ENCODE results near the gene UBA3.
A peak's percentile ranks its signal among the peaks of the same experiment; 100 is the strongest.

Gene UBA3
- total RNA-seq: 50.0 to 75.3 reads per million in 2 donors

DNA sequence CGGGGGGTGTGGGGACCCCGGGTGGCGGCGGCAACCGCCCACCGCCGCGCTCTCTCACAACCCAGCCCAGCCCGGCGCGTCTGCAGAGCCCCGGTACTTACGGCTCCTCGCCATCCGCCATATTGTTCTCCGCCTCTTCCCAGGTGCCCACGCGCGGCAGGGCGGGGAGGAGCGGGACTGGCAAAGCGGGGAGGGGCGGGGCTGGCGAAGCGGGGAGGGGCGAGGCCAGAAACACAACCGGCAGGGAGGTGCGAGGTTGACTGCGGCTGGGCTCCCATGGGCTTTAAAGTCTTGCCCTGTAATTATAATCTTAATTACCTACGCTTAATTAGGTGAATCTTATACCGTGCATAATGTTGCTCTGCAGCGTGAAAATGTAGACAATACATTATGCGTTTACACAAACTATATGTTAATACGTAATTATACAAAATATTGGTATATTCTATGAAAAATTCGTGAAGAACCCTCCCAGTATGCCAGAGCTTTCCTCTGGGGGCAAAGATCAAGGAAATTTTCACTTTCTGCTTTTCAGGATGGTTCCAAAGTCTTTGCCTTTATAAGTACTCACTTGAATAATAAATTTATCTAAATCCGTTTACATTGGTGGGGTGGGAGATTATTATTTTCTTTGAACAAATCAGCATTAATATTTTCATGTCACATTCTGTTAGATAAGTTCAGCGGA lies at the start of gene UBA3:
TSS of gene UBA3 (minus strand) at position 133 of the 688 bp plus-strand sequence. CDS start at position 121, 12 bp downstream.
- DNase-seq: peak; percentile 92

DNA sequence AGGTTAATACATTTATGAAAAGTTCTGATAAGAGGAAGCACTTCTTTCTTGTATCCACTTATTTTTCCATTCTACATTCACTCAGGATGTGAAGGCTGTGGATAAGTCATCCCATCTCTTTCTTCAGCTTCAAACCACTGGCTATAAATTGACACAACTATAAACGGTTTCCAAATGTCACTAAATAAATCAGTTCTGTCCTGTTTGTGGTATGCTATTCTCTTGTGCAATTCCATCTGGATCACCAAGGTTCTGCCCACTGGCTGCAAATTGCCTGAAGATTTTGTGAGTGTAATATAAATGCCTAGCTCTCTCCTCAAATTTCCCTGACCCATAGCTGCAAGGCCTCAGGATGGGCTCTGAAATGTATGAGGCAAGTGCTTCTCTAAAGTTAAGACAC lies 49.4 kb upstream of the UBA3 start:
- no peak for DNase-seq

DNA sequence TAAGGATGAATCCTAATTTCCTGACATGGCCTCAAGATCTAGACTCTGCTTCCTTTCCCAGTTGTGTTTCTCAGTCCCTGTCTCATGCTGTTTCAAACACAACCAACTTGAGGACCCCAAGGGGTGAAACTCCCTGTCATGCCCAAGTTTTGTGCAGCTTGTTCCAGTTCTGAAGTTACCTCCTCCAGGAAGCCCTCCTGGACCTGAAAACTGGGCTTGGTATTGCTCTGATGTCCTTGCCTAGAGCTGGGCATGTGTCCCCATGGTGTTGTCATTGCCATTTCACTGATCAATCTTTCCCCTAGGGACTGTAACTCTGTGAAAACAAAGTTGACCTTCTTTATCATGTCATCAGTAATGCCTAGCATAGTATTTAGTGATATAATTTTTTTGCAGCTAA lies 48.3 kb upstream of the UBA3 start:
- DNase-seq: no peak

DNA sequence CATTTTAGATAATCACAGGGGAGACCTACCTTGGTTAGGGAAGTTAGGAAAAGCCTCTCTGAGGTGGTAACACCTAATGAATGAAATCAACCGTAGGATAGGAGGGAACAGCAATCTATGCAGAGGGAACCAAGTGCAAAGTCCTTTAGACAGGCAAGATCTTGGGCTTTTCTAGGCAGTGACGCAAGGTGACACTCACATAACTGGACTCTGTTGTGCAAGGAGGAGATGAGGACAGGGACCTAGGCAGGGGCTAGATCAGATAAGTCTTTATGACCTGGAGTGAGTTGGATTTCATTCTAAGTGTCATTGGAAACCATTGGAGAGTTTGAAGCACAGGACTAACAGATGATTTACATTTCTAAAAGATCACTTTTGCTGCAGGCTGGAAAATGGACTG lies 46.8 kb upstream of the UBA3 start:
- DNase-seq: no peak

DNA sequence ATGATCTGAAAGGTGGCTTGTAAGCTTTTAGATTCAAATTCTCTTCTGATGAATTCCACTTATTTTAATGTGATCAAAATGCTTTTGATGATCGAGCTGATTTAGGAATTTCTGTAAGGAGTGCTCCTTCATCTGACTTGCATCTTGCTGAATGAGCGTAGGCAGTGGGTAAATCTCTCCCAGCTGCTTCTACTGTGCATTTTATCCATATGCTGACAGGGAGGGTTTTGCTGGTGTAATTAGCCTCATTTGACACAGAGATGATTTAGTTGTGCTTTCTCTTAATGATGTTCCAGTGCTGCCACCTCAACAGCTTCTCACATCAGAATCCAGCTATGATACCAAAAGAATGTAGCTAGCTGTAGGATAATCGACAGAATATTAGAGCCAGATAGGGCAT lies 46.1 kb upstream of the UBA3 start:
- no peak for DNase-seq

DNA sequence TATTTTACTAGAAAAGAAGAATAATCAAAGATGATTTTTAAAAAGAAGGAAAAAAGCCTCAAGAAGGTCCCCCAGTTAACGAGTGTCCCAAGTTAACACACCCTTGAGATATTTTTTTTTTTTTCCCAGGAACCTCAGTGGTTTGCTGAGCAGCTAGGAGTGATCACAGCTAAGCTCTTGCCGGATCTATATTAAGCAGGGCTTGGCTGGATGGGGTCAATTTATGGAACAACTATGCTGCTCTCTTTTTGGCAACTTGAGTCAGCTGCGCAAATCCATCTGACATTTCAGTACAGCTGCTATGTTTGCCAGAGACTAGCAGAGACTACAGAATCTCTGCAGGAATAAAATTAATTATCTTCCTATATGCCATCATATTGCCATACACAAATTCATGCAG lies 42.2 kb upstream of the UBA3 start, which contains the start of gene LMOD3:
TSS of gene LMOD3 (minus strand) at position 193 of the 400 bp plus-strand sequence. CDS start 209 bp downstream, outside the sequence.
- no peak for DNase-seq

DNA sequence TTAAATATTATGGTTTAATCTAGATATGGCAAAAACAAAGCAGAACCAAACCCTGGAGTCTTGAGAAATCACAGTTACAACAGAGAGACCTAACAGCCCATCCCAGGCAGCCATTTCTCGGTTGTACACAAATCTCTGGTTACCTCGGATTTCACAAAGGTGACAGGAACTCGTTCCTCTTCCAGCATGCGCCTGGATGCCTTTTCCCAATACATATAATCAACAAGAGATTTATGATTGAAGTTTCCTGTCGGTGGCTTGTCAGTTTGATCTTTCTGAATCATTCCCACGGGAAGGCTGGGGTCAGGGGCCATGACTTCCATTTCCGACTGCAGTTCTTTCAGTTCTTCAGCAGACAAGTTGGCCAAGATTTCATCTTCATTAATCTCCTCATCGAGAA lies 41.8 kb upstream of the UBA3 start:
- no peak for DNase-seq

DNA sequence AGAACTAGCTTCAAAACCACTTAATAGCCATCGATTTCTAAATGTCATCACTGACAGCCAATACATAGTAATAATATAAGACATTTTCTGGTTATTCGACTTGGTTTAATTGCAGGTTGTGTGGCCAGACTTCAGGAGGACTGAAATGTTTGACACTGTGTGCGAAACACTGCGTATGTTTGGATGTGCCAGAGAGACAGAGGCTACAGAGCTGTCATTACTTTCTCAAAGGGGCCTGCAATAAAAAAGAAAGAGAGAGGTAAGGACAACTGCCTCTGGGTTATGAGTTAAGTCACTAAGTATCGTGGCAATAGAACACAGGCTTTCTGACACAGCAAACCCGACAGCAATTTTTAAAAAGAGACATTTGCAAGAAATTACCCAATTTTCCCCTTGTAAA lies 41.3 kb upstream of the UBA3 start:
- no peak for DNase-seq

DNA sequence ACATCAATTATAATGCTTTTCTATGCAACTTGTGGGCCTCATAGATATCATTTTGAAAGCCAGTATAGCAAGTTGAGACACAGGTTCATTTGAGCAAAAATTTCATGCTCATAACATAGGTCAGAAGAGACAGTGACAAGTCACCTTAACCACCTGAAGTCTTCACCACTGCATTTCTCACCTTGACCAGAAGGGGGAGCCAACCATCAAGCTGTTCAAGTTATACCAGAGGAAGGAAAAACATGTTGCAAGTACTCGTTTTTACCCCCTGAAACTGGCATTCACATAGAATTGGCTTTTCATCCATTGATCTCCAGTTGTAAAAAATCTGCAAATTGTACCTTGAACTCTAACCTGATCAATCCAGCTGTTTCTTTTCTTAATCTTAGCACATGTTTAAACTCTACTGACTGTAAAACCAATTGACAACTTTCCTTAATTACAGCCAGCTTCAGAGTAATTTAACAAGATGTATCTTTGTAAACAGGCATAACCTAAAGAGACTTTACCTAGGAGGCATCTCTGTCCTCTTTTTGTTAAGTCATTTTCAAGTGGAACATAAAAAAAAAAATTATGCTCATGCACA lies 40.8 kb upstream of the UBA3 start:
- DNase-seq: peak; percentile 72

DNA sequence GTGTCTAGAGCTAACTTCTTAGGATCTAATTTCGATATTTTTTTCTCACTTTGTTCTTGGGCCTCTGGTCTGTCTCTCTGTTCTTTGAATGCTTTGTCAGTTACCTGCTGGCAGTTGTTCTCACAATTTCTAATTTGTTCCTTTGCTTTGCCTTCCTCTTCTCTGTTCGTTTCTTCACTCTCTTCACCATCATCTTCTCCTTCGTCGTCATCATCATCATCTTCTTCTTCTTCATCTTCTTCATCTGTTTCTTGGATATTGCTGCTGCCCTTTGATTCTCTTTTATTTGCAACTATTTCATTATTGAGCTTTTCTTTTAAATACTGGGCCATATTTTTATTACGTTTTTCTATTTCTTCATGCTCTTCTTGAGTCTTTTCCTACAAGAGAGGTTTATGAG lies 39.5 kb upstream of the UBA3 start:
- DNase-seq: no peak

DNA sequence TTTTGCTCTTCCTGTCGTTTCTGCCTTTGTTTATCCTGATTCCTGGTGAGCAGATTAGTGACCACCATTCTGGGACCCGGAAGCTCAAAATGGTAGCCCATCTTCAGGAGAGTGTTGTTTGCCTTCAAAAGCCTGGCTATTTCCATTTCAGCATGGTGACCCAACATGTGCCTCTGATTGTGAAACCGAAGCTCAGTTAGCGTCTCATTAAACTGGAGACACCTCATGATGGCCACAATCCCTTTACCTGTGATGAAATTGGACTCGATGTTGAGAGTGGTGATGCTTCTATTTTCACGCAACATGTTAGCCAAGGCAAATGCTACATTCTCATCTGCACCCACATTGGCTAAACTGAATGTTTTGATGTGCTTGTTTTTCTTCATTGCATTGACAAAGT lies 39.0 kb upstream of the UBA3 start:
- no peak for DNase-seq

DNA sequence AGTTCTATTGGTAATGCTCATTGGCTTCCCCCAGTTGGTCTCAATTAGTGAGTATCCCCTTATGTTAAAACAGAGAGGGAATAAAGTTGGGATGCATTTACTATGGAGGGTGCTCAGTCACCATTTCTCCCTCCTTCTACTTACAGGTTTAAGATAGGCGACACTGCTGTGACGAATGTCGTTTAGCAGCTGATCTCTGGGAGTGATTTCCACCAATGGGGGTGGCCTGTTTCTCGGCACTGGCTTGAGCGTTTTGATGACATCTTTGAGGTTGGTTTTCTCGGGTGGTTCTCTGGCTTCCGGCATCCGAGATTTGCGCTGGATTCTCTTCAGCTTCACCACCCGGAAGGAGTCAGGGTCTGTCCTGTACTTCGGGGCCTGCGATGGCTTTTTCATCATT lies 38.4 kb upstream of the UBA3 start:
- DNase-seq: no peak

DNA sequence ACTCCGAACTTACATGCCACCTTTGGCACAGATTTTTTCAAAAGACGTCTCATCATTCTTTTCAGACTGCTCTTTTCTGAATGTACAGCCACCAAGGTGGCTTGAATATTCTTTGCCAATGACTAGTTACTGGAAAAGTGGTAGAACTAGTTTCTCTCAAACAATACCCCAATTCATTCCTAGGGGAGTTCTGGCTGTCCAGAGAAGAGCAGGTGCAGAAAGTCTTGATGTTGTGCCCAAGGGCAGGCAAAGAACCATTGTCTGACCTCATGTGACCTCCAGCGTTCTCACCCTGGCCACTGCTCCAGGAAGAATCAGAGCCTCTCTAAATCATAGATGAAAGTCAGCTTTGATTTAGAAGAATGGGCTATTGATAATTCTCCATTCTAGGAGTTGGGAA lies 36.7 kb upstream of the UBA3 start:
- DNase-seq: no peak

DNA sequence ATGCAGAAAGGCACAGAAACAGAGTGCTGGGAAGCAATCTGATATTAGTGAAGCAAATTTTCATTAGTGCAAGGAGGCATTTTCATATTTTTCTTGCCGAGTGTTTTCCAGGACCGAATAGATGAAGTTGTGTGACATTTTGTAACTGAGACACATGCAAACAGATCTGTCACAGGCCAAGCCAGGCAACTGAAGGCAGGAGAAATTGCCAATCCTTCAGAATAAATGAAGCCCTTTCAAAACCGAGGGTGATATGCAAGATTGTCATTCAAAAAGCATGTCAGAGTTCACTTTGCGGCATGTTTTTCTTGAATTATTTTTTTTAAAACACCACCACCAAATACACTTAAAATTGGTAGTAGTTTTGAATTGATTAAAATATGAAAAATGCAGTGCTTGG lies 36.0 kb upstream of the UBA3 start:
- no peak for DNase-seq

DNA sequence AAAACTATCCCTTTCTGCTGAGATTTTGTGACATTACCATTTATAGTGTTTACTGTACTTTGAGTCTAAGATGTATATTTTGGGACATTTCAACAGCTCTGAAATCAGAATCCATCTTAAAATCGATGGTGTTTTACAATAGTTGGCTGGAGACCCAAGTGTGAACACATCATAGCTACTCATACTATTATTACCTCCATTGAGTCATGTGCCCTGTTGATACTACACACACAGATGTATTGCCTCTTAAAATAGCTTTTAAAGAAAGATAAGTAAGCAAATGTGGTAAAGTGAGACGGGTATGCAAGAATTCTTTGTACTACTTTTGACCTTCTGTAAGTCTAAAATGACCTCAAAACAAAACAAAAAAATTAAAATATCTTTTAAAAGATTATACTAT lies 35.6 kb upstream of the UBA3 start:
- DNase-seq: no peak

DNA sequence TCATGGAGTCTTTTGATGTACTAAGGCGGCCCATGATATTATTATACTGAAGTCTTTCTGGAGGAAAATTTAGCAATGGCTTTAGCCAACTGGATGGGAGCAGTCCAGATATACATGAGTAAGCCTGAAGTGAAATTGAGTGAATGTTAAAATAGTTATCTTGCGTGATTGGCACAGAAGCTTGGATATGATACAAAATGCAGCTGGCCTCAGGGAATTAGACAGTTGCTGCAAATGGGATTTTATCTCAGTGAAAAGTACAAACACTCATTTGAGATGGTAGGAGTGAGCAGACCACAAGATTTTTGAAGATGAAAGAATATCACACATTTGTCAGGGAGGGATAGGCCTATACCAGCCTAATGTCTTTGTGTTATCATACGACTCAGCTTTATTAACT lies 33.4 kb upstream of the UBA3 start:
- no peak for DNase-seq

DNA sequence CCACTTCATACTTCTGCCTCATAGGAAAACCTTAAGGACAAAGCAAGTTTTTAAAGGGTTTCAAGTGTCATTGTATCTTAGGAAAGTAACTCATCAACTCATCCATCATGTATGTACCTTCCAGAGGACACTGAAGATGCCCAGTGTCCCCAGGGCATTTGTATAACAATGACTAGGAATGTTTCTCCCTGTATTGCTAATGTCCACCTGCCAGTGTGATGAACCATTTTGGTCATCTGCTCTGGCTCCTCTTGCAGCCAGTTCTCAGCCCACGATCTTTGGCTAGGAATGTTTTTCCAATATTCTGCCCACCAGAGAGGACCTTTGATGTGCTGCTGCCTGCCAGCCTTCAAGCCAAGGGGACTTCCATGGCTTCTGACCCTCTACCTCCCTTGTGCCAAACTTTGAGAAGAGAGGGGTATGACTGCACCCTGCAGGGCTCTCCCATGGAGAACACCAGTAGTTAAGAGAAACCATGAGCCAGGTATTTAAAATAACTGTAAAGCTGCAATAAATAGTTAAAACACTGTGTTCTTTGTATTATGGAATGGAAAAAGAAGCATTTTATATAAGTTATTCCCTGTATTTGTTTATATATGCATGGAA lies 30.9 kb upstream of the UBA3 start:
- DNase-seq: no peak

DNA sequence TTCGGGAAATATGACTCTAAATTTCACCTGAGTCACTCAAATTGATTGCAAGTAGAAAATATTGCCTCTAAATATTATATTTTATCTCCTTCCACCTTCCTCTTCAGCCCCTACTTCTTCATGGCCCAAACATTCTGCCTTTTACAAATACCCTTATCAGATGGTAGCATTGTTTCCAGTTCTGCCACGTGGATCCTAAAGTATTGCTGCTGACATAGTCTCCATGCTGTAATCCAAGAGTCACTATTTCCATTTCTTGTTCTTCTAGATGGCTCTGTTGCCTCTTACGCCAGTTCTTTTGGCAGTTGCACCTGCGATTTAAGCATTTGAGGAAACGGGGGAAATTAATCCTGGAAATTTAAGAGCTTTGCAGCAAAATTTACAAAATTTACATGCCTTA lies 28.6 kb upstream of the UBA3 start:
- DNase-seq: no peak

DNA sequence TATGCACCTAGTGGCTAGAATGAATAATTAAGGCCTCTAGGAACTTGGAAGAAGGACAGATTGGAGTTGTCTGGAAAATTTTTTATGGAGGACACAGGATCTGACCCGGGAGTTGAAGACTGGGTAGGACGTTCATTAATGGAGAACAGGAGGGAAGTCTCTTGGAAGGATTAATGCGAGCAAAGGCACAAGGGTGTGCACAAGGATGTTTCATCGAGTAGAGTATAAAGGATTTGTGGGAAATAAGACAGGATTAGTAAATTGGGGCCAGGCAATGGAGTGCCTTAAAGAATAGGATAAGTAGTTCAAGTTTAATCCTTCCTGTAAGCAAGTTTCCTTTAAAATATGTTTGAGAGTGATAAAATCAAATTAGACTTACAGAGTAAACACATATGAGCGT lies 27.7 kb upstream of the UBA3 start:
- DNase-seq: no peak

DNA sequence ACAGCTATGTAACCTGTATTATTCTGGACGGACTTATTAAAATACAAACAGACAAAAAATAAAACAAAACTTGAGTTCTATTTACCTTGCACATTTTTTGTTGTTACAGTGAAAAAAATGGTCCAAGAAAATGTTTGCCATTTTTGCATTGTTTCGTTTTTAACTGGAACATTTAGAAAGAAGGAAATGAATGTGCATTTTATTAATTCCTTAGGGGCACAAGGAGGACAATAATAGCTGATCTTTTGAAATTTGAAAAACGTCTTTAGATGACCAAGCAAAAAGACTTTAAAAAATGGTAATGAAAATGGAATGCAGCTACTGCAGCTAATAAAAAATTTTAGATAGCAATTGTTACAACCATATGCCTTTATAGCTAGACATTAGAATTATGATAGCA lies 25.2 kb upstream of the UBA3 start:
- no peak for DNase-seq

DNA sequence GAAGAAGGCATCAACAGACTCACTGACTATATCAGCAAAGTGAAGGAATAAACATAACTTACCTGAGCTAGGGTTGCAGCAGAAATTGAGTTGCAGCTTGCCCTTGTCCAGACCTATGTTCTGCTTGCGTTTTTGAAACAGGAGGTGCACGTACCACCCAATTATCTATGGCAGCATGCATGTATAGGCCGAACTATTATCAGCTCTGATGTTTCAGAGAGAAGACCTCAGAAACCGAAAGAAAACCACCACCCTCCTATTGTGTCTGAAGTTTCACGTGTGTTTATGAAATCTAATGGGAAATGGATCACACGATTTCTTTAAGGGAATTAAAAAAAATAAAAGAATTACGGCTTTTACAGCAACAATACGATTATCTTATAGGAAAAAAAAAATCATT lies 24.4 kb upstream of the UBA3 start:
- DNase-seq: no peak

DNA sequence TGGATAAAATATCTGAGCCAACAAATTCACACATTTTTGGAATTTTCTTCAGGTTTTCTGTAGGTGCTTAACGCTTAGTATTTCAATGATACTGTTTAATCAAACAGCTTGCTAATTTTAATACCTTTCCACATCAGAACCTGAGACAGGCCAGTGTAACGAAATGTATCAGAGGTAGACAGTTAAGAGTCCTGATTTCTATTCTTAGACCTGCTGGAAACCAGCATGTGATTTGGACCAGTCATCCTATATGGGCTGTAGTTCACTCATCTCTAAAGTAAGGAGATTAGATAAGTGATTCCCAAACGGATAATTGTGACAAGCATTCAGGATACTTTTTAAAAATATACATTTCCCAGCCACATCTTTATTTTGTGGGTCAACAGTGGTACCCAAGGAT lies 23.0 kb upstream of the UBA3 start:
- no peak for DNase-seq

DNA sequence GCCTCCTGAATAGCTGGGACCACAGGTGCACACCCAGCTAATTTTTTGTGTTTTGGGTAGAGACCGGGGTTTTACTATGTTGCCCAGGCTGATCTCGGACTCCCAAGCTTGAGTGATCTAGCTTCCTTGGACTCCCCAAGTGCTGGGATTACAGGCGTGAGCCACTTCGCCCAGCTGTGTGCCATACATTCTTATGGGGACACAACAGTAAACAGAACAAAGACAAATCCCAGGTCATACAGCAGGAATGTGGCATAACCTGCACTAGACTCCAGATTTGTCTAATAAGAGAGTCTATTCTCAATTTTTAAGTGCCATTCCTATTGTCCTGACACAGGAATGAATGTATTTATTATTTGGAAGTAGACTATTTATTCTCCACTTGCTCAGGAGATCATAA lies 22.2 kb upstream of the UBA3 start:
- DNase-seq: no peak

DNA sequence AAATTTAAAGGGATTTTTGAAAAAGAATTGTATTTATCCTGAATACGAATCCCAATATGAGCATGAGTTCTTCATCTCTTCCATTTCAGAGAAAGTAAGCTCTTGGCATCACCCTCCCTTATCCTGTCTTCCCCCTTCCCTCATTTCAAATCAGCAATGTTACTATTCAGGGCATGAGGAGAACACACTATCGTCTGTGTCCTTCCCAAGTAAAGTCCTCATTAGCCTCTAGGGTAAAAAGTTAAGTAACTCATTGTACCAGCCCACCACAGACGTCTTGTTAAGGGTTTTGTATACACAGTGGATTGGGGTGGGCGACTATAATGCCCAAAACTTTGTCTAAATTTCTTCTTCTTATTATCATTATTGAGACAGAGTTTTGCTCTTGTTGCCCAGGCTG lies 19.4 kb upstream of the UBA3 start:
- no peak for DNase-seq

Measured in T-helper 9 cell (primary cell).